H9 (cell line): ENCODE measurements around the gene OPRL1. TPM values are rescaled to one million over a fixed set of nuclear protein-coding genes. Genes with fewer than 3 reads are reported as not detected.

Experiments used
- DNase-seq: peaks from one replicate; pipeline ENCODE4 v3.0.0-alpha.2; 2017
- H2AFZ ChIP-seq: one replicate; pipeline ENCODE4 v1.6.1; 2013; ENCODE audit warnings: mild to moderate bottlenecking, low read length, control low read depth, moderate library complexity
- H2AK5ac ChIP-seq: 2 replicates; pipeline ENCODE4 v1.6.1; 2013; ENCODE audit warnings: low read length, control low read depth, mixed read lengths; ENCODE audit not compliant: insufficient read length
- H2BK120ac ChIP-seq: one replicate; pipeline ENCODE4 v1.6.1; 2013; ENCODE audit warnings: low read depth, mild to moderate bottlenecking, low read length, control low read depth, inconsistent platforms; ENCODE audit not compliant: poor library complexity, severe bottlenecking
- H2BK12ac ChIP-seq: 2 replicates; pipeline ENCODE4 v1.6.1; 2013; ENCODE audit warnings: low read length, control low read depth, mixed read lengths, low read depth; ENCODE audit not compliant: insufficient read length
- H2BK15ac ChIP-seq: 2 replicates; pipeline ENCODE4 v1.6.1; 2013; ENCODE audit warnings: low read depth, low read length, control low read depth
- H2BK20ac ChIP-seq: one replicate; pipeline ENCODE4 v1.6.1; 2013; ENCODE audit warnings: low read depth, mild to moderate bottlenecking, low read length, control low read depth, inconsistent platforms; ENCODE audit not compliant: poor library complexity, severe bottlenecking
- H2BK5ac ChIP-seq: 2 replicates; pipeline ENCODE4 v1.6.1; 2013; ENCODE audit warnings: low read length, control low read depth, mixed read lengths; ENCODE audit not compliant: insufficient read length
- H3K14ac ChIP-seq: 2 replicates; pipeline ENCODE4 v1.6.1; 2013; ENCODE audit warnings: low read length, control low read depth; ENCODE audit not compliant: insufficient read depth
- H3K18ac ChIP-seq: 2 replicates; pipeline ENCODE4 v1.6.1; 2013; ENCODE audit warnings: low read depth, mild to moderate bottlenecking, mixed read lengths, low read length, control low read depth; ENCODE audit not compliant: insufficient read length
- H3K23ac ChIP-seq: 2 replicates; pipeline ENCODE4 v1.6.1; 2013; ENCODE audit warnings: low read length, control low read depth, mixed read lengths, low read depth; ENCODE audit not compliant: insufficient read length
- H3K23me2 ChIP-seq: 2 replicates; pipeline ENCODE4 v1.6.1; 2013; ENCODE audit warnings: low read depth, mild to moderate bottlenecking, mixed read lengths, low read length, control low read depth; ENCODE audit not compliant: insufficient read length, poor library complexity, severe bottlenecking
- H3K27ac ChIP-seq: 2 replicates; pipeline ENCODE4 v1.5.1; 2013; ENCODE audit warnings: low read length, control low read depth, mixed read lengths, low read depth; ENCODE audit not compliant: insufficient read length
- H3K27me3 ChIP-seq: 2 replicates; pipeline ENCODE4 v1.6.1; 2013; ENCODE audit warnings: low read length, control low read depth, inconsistent platforms; ENCODE audit not compliant: insufficient read depth
- H3K4ac ChIP-seq: 2 replicates; pipeline ENCODE4 v1.6.1; 2013; ENCODE audit warnings: low read depth, mild to moderate bottlenecking, control low read depth, inconsistent platforms, low read length, moderate library complexity
- H3K4me1 ChIP-seq: 2 replicates; pipeline ENCODE4 v1.6.1; 2013; ENCODE audit warnings: low read length, control low read depth, inconsistent platforms; ENCODE audit not compliant: insufficient read depth
- H3K4me2 ChIP-seq: 2 replicates; pipeline ENCODE4 v1.6.1; 2013; ENCODE audit warnings: low read length, control low read depth, mixed read lengths; ENCODE audit not compliant: insufficient read length, insufficient read depth
- H3K56ac ChIP-seq: 2 replicates; pipeline ENCODE4 v1.6.1; 2013; ENCODE audit warnings: low read depth, mild to moderate bottlenecking, mixed read lengths, low read length, control low read depth; ENCODE audit not compliant: insufficient read length
- H3K79me1 ChIP-seq: 2 replicates; pipeline ENCODE4 v1.6.1; 2013; ENCODE audit warnings: low read depth, mild to moderate bottlenecking, moderate library complexity, low read length, control low read depth, inconsistent platforms; ENCODE audit not compliant: insufficient read depth, poor library complexity, severe bottlenecking
- H3K79me2 ChIP-seq: 2 replicates; pipeline ENCODE4 v1.6.1; 2013; ENCODE audit warnings: low read length, control low read depth, inconsistent platforms; ENCODE audit not compliant: insufficient read depth
- H3K9ac ChIP-seq: 2 replicates; pipeline ENCODE4 v1.6.1; 2013; ENCODE audit warnings: low read length, control low read depth, mixed read lengths; ENCODE audit not compliant: insufficient read length; ENCODE audit errors: extremely low read depth
- H3K9me3 ChIP-seq: one replicate; pipeline ENCODE4 v1.6.1; 2013; ENCODE audit warnings: low read depth, low read length, inconsistent platforms; ENCODE audit not compliant: control insufficient read depth
- H3T11ph ChIP-seq: one replicate; pipeline ENCODE4 v1.6.1; 2013; ENCODE audit warnings: mild to moderate bottlenecking, low read length, control low read depth, inconsistent platforms
- H4K20me1 ChIP-seq: one replicate; pipeline ENCODE4 v1.6.1; 2013; ENCODE audit not compliant: control insufficient read depth, insufficient read length, insufficient read depth
- H4K5ac ChIP-seq: 2 replicates; pipeline ENCODE4 v1.6.1; 2013; ENCODE audit warnings: low read depth, mild to moderate bottlenecking, mixed read lengths, low read length, control low read depth; ENCODE audit not compliant: insufficient read length
- H4K8ac ChIP-seq: replicated peaks from 2 replicates; pipeline ENCODE4 v1.6.1; 2013; ENCODE audit warnings: low read length, control low read depth, mixed read lengths, low read depth; ENCODE audit not compliant: insufficient read length
- H4K91ac ChIP-seq: 2 replicates; pipeline ENCODE4 v1.6.1; 2013; ENCODE audit warnings: low read depth, mild to moderate bottlenecking, moderate library complexity, mixed read lengths, low read length, control low read depth; ENCODE audit not compliant: insufficient read length
- H3K27ac Mint-ChIP-seq, 3 experiments: 2 replicates in 2 of 3; 3 replicates in 1 of 3; pipeline ENCODE4 v1.8.0; 2020 to 2021; ENCODE audit warnings: mixed read lengths in 3 of 3, mild to moderate bottlenecking in 1 of 3, moderate library complexity in 1 of 3
- H3K27me3 Mint-ChIP-seq: 2 replicates; pipeline ENCODE4 v1.8.0; 2021; ENCODE audit warnings: low read depth, mild to moderate bottlenecking, moderate library complexity, mixed read lengths
- H3K36me3 Mint-ChIP-seq, 3 experiments: 2 replicates in 2 of 3; 3 replicates in 1 of 3; pipeline ENCODE4 v1.8.0; 2020 to 2021; ENCODE audit warnings: low read depth in 3 of 3, mixed read lengths in 3 of 3; ENCODE audit not compliant: insufficient read depth in 1 of 3
- H3K4me1 Mint-ChIP-seq, 2 experiments: 2 replicates each; pipeline ENCODE4 v1.8.0; 2020; ENCODE audit warnings: mixed read lengths in 2 of 2
- H3K4me3 Mint-ChIP-seq, 2 experiments: 2 replicates in 1 of 2; 3 replicates in 1 of 2; pipeline ENCODE4 v1.8.0; 2020 to 2021; ENCODE audit warnings: mild to moderate bottlenecking in 2 of 2, mixed read lengths in 2 of 2, moderate library complexity in 1 of 2
- H3K9me3 Mint-ChIP-seq, 2 experiments: 2 replicates in 1 of 2; 3 replicates in 1 of 2; pipeline ENCODE4 v1.8.0; 2020; ENCODE audit warnings: mild to moderate bottlenecking in 2 of 2, mixed read lengths in 2 of 2, moderate library complexity in 1 of 2
- WGBS: extraction: QIAGEN DNeasy Blood & Tissue Kit; methylation state at CpG from one replicate; pipeline ENCODE4 v1.1.7; 2013; ENCODE audit warnings: missing lambda C conversion rate, low lambda C conversion rate, mixed read lengths; ENCODE audit not compliant: insufficient read length; ENCODE audit errors: extremely low coverage; 5-methylcytosine and 5-hydroxymethylcytosine counted together
- total RNA-seq: library from RNA; stranded (reverse); gene quantifications from 2 replicates; pipeline ENCODE4 v1.2.1, GENCODE V29; 2021
- TF ChIP-seq, protein P1 (sequence below): fragments of 200-600 bp; sonication (generic); conservative IDR thresholded peaks from 3 replicates; pipeline ENCODE4 v1.8.0; 2021; ENCODE audit warnings: antibody characterized with exemption, mild to moderate bottlenecking

The OPRL1 gene
- total RNA-seq, 1 experiment from 2014 or later: 0.90 TPM

- Histone ChIP-seq H2BK15ac (no peak overlapping the region), H2BK20ac (no peak overlapping the region), H3K18ac (no peak overlapping the region), H2BK12ac (no peak overlapping the region), H3K4me2 (no peak overlapping the region), H3K23me2 (no peaks in the 10 kb centered on the region), H4K20me1 (no peaks in the 10 kb centered on the region), H4K8ac (no peak overlapping the region), H2BK5ac (no peak overlapping the region), H3K4me1 (no peaks in the 10 kb centered on the region), H3K9me3 (no peaks in the 10 kb centered on the region), H2AFZ (no peak overlapping the region), H3K79me1 (no peaks in the 10 kb centered on the region), H3K56ac (no peak overlapping the region), H2BK120ac (no peak overlapping the region), H2AK5ac (no peak overlapping the region), H3K23ac (no peak overlapping the region), H3T11ph (no peak overlapping the region), H3K79me2 (no peaks in the 10 kb centered on the region), H3K27me3 (no peaks in the 10 kb centered on the region), H3K14ac (no peak overlapping the region; the same call in 1 of the 2 replicates), H4K91ac (no peak overlapping the region), H4K5ac (no peak overlapping the region), H3K9ac (no peak overlapping the region), H3K27ac (no peak overlapping the region), H3K4ac (no peak overlapping the region)
- H3K36me3 Mint-ChIP-seq: no peaks in the 10 kb centered on the region
- no CpG with 5 or more reads among the region's 10 CpGs for WGBS
- TF ChIP-seq, protein P1, sequence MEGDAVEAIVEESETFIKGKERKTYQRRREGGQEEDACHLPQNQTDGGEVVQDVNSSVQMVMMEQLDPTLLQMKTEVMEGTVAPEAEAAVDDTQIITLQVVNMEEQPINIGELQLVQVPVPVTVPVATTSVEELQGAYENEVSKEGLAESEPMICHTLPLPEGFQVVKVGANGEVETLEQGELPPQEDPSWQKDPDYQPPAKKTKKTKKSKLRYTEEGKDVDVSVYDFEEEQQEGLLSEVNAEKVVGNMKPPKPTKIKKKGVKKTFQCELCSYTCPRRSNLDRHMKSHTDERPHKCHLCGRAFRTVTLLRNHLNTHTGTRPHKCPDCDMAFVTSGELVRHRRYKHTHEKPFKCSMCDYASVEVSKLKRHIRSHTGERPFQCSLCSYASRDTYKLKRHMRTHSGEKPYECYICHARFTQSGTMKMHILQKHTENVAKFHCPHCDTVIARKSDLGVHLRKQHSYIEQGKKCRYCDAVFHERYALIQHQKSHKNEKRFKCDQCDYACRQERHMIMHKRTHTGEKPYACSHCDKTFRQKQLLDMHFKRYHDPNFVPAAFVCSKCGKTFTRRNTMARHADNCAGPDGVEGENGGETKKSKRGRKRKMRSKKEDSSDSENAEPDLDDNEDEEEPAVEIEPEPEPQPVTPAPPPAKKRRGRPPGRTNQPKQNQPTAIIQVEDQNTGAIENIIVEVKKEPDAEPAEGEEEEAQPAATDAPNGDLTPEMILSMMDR: no peak
- peak overlapping the region in 1 of 3 experiments; percentile 52; a peak in 1 of 7 replicates for H3K27ac Mint-ChIP-seq
- no peaks in the 10 kb centered on the region for H3K9me3 Mint-ChIP-seq
- no peak for DNase-seq
- H3K4me3 Mint-ChIP-seq: no peak overlapping the region
- H3K27me3 Mint-ChIP-seq: peaks cover 9% of the 10 kb centered on the region
- peaks cover 0 to 3% of the 10 kb centered on the region in 2 experiments; a peak in 2 of 4 replicates for H3K4me1 Mint-ChIP-seq
These were observed 30.7 kb downstream of the OPRL1 start for GRCh38 chr20:64110411-64111068.
